Activated naive CD4-positive, alpha-beta T cell treated with anti-CD3 and anti-CD28 coated beads, Interleukin-2, amount 50 U/mL, for 24 hours (primary cell): Measurements from ENCODE around the gene CUL1.
A peak's percentile ranks its signal among the peaks of the same experiment; 100 is the strongest.

Experiments
- H3K27ac Mint-ChIP-seq: one replicate; pipeline ENCODE4 v1.8.0; 2021; ENCODE audit warnings: mild to moderate bottlenecking, mixed read lengths
- H3K27me3 Mint-ChIP-seq: one replicate; pipeline ENCODE4 v1.8.0; 2021; ENCODE audit warnings: mixed read lengths
- H3K36me3 Mint-ChIP-seq: one replicate; pipeline ENCODE4 v1.8.0; 2021; ENCODE audit warnings: mixed read lengths
- H3K4me1 Mint-ChIP-seq: one replicate; pipeline ENCODE4 v1.8.0; 2021; ENCODE audit warnings: mixed read lengths
- H3K4me3 Mint-ChIP-seq: one replicate; pipeline ENCODE4 v1.8.0; 2021; ENCODE audit warnings: mild to moderate bottlenecking, mixed read lengths
- H3K9me3 Mint-ChIP-seq: one replicate; pipeline ENCODE4 v1.8.0; 2021; ENCODE audit warnings: mixed read lengths

The CUL1 gene

DNA sequence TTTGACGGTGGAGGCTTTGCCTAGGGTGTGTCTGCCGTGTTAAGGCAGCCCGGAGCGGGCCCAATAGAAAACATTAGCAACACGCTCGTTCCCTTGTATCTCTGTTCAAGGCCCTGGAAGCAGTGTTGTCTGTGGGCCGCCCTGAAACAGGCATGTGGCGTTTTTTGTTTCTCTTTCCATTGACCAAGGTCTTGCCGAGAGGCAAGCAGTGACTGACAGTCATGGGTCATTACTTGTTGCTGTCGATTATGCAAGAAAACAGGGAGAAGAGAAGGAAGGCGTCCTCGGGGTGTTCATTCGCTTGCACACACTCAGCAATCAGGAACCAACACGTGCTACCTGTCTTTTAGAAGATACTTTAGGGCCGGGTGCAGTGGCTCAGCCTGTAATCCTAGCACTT lies 92.8 kb downstream of the CUL1 start:
- no peak overlapping the region for H3K27ac Mint-ChIP-seq
- H3K4me3 Mint-ChIP-seq = no peak overlapping the region

DNA sequence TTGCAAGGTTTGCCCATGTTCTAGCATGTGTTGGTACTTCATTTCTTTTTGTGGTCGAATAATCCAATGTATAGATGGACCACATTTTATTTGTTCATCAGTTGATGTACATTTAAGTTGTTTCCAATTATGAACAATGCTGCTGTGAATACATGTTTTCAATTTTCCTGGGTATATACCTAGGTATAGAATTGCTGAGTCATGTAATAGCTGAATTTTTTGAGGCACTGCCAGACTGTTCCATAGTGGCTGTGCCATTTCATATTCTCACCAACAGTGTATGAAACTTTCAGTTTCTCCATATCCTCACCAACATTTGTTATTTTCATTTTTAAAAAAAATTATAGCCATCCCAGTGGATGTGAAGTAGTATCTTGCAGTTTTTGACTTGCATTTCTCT lies 94.9 kb downstream of the CUL1 start:
- Mint-ChIP-seq H3K36me3 (peaks cover 25% of the 10 kb centered on the region), H3K4me3 (no peak overlapping the region), H3K27me3 (no peaks in the 10 kb centered on the region), H3K27ac (peak overlapping the region; percentile 70), H3K9me3 (no peaks in the 10 kb centered on the region), H3K4me1 (peaks cover 4% of the 10 kb centered on the region)

More for the DNA sequence above, 92.8 kb downstream of the CUL1 start:
- Mint-ChIP-seq H3K4me1 (peaks cover 4% of the 10 kb centered on the region), H3K27me3 (no peaks in the 10 kb centered on the region), H3K9me3 (no peaks in the 10 kb centered on the region), H3K36me3 (peaks cover 30% of the 10 kb centered on the region)

DNA sequence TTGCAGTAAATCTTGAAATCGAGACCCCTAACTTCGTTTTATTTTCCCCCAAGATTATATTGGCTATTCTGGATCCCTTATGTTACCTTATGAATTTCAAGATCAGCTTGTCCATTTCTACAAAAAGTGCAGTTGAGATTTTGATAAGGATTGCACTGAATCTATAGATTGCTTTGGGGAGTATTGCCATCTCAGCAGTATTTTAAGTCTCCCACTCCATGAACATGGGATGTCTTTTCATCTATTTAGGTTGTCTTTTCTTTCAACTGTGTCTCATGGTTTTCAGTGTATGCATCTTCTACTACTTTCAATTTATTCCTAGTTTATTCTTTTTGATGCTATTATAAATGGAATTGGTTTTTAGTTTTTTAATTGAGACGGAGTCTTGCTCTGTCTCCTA lies 95.8 kb downstream of the CUL1 start:
- Mint-ChIP-seq H3K9me3 (no peaks in the 10 kb centered on the region), H3K36me3 (peaks cover 22% of the 10 kb centered on the region), H3K4me3 (no peak overlapping the region), H3K4me1 (peaks cover 4% of the 10 kb centered on the region), H3K27ac (peak overlapping the region; percentile 35), H3K27me3 (no peaks in the 10 kb centered on the region)

DNA sequence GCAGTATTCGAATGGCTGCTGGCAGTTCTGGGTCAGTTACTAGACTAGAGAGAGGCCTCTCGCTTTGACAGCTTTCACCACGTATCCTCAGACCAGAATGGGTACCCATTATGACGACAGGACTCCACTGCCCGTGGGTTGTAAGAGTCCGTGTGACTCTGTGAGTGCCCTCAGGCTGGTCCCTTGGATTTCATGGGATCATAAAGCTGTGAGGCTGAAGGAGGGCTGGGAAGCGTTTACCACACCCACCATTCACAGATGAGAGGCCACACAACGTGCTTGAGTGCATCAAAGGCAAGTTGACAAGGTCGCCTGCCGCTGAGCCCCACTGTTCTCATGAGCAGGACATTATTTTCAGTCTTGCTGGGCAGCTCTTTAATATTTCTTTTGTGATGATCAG lies 98.1 kb downstream of the CUL1 start:
- no peak overlapping the region for H3K4me3 Mint-ChIP-seq
- H3K36me3 Mint-ChIP-seq = peaks cover 33% of the 10 kb centered on the region
- peaks cover 4% of the 10 kb centered on the region for H3K4me1 Mint-ChIP-seq
- H3K27ac Mint-ChIP-seq = no peak overlapping the region
- H3K9me3 Mint-ChIP-seq = no peaks in the 10 kb centered on the region
- no peaks in the 10 kb centered on the region for H3K27me3 Mint-ChIP-seq

DNA sequence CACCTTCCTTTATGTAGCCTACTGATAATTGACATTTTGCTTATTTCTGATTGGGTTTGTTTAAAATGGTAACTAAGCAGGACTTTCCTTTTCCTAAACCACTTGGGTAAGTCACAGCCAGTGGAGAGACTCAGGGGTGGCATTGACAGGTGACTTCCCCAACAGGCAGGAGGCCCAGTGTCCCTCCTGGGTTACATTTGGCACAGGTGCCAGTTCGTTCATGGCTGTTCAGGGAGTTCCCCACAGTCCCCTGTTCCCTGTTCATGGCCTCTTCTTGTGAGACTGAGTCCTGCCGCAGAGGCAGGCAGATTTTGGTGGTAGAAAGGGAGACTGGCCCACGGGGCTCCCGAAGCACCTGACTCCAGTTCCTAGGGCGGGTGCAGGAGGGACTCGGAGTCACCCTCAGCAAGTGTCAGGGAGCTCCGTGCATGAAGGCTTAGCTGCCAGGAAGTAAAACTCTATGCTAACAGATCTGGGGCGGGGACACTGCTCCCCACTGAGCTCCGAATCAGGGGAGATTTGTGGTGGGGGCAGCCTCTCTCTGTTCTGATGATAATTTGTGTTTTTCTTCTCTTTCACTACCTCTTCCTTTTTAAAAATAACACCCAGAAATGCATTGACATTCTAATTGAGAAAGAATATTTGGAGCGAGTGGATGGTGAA lies 101.3 kb downstream of the CUL1 start:
- H3K4me1 Mint-ChIP-seq = no peaks in the 10 kb centered on the region
- no peak overlapping the region for H3K4me3 Mint-ChIP-seq
- no peaks in the 10 kb centered on the region for H3K9me3 Mint-ChIP-seq
- no peaks in the 10 kb centered on the region for H3K27me3 Mint-ChIP-seq
- no peak overlapping the region for H3K27ac Mint-ChIP-seq
- peaks cover 21% of the 10 kb centered on the region for H3K36me3 Mint-ChIP-seq

DNA sequence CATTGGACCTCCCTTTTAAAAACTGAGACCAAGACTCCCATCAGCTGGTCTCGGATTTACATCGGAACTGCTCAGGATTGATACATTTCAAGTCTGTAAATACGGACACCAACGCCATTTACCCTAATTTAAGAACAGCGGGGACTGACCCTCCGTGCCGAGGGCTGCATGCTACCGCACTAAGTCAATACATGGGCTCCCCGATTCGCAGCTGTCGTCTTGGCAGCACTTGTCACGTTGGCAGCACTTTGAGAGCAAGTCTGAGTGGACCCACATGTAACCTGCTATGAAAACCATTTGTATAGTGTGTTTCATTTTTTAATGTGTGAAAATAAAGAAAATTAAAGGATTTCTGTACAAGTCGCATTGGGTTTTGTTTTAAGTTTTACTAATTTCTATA lies 102.0 kb downstream of the CUL1 start:
- Mint-ChIP-seq H3K27me3 (no peaks in the 10 kb centered on the region), H3K4me1 (no peaks in the 10 kb centered on the region), H3K9me3 (no peaks in the 10 kb centered on the region), H3K4me3 (no peak overlapping the region), H3K36me3 (peaks cover 24% of the 10 kb centered on the region), H3K27ac (no peak overlapping the region)

DNA sequence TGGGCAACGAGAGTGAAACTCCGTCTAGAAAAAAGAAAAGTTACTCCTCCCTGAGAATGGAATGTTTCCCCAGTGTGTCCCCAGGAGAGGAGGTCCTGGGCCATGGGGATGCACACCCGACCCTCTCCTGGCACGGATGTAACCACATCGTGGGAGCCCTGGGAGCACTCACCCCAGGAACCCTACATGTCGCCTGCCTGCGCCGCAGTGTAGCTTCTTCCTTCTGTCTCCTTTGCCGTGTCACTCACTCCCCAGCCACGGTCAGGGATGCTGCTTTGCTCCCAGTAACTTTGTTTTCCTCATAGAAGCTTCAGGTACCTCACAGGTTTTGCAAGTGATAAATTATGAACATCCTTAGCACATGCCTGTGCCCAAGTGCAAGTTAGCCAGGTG lies 103.4 kb downstream of the CUL1 start:
- Mint-ChIP-seq H3K4me3 (no peak overlapping the region), H3K27ac (peak overlapping the region; percentile 92), H3K27me3 (no peaks in the 10 kb centered on the region), H3K9me3 (no peaks in the 10 kb centered on the region), H3K4me1 (no peaks in the 10 kb centered on the region), H3K36me3 (peaks cover 29% of the 10 kb centered on the region)

DNA sequence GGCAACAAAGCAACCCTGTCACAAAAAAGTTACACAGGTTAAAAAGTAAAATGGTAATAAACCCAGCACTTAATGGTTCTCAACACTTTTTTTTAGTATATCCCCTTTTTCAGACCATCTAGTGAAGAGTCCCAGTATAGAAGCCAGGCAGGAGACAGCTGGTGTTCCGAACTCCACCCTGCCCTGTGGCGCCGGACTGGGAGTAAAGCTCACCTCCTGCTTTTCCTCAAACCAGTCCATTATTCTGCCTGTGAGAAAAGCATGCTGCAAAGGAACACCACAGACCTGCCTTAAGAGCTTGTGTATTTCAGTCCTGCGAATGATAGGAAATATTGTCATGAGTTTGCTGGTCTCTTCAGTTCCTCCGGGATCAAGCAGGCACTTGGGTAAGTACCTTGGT lies 104.4 kb downstream of the CUL1 start:
- peak overlapping the region; percentile 88 for H3K27ac Mint-ChIP-seq
- no peak overlapping the region for H3K4me3 Mint-ChIP-seq
- peaks cover 31% of the 10 kb centered on the region for H3K36me3 Mint-ChIP-seq
- no peaks in the 10 kb centered on the region for H3K4me1 Mint-ChIP-seq
- no peaks in the 10 kb centered on the region for H3K9me3 Mint-ChIP-seq
- H3K27me3 Mint-ChIP-seq = no peaks in the 10 kb centered on the region

DNA sequence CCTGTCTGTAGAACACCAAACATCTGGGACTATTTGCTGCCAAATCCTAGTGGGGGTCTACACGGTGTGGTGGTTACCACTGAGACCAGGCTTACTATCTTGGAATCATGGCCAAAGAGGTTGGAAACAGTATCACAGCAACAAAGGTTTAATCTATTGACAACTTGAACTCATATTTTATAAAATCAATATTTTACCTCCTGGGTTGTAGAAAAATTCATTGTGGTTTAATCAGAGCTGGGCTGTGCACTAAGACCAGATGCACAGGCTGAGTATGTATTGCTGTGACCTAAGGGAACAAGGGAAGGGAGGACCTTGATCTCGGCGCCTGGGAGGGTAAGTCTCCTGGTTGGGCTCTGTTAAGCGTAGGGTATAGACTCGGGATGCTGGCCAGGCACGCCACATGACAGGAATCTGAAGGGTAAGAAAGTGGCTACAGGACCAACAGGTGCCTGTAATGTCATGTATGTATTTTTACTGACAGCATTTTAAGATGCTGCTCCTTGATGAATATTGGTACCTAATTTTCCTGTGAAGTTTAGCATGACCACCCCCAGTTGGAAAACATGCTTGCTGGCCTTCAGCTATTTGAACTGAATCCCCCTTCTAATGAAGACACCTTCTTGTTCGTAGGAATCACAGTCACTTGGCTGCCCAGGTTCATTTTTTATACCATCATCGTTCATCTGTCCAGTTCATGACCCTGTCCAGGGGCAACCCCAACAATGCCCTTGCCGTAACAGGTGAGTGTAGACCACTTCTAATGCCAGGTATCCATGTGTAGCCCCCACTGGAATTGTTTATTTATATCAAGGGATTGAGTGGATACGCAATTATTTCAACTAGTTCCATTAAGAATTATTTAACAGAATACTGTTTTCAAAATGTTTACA lies 105.9 kb downstream of the CUL1 start:
- H3K9me3 Mint-ChIP-seq = no peaks in the 10 kb centered on the region
- no peaks in the 10 kb centered on the region for H3K27me3 Mint-ChIP-seq
- H3K4me1 Mint-ChIP-seq = no peaks in the 10 kb centered on the region
- H3K27ac Mint-ChIP-seq = peak overlapping the region; percentile 81
- H3K4me3 Mint-ChIP-seq = no peak overlapping the region
- peaks cover 27% of the 10 kb centered on the region for H3K36me3 Mint-ChIP-seq

DNA sequence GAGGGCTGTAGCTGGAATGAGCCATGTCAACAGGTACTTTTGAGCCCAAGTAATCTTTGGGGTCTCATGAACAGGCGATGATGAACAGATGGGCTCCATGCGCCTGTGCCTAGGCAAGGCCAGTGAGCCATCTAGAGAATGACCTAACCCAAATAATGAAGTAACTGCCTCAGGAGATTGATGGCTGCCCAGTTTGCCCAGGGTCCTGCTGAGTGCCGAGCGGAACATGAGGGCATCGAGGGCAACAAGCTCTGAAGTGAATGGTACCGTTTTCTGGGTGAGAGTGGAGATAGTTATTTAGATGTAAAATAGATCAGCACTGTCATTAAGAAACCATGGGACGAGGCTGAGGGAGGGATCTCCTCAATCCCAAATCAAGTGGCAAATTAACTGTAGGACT lies 107.5 kb downstream of the CUL1 start:
- H3K27ac Mint-ChIP-seq = no peak overlapping the region
- H3K9me3 Mint-ChIP-seq = no peaks in the 10 kb centered on the region
- H3K27me3 Mint-ChIP-seq = no peaks in the 10 kb centered on the region
- peaks cover 20% of the 10 kb centered on the region for H3K36me3 Mint-ChIP-seq
- no peak overlapping the region for H3K4me3 Mint-ChIP-seq
- no peaks in the 10 kb centered on the region for H3K4me1 Mint-ChIP-seq

DNA sequence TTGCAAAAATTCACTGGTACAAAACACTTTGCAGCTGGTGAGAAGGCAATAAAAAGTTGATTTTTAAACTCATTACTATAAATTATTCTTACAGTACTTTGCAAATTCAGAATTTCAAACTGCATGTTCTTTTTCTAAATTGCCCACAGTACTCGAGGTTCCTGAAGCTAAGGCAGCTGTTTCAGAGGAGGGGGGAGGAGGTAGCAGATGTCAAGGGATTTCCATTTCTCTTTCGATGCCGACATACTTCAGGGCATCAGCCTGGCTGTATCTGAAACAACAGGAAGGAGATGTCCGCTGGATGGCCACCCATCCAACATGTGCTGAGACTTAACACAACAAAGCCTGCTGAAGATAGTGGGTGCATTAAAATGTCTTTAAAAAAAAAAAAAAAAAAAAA lies 108.7 kb downstream of the CUL1 start:
- Mint-ChIP-seq H3K9me3 (no peaks in the 10 kb centered on the region), H3K27ac (no peak overlapping the region), H3K4me3 (no peak overlapping the region), H3K4me1 (no peaks in the 10 kb centered on the region), H3K36me3 (peaks cover 21% of the 10 kb centered on the region), H3K27me3 (no peaks in the 10 kb centered on the region)

DNA sequence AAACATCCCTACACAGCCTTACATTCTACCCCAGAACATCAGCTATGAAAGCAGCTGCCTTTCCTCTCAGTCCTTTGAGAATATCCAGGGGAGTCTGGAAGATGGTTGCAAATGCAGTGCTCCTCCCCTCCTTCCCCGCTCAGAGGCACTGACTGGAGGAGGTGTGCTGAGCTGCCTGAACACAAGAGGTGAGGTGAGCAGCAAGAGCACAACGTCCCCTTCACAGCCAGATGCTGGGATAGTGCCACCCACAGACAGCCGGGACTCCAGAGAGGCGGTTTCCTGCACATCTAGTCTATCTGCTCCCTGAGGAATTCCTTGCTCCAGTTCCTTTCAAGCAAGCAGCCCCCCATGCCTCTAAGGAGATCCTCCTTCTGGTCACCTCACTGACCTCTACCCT lies 111.2 kb downstream of the CUL1 start:
- Mint-ChIP-seq H3K36me3 (peaks cover 34% of the 10 kb centered on the region), H3K9me3 (no peaks in the 10 kb centered on the region), H3K4me3 (no peak overlapping the region), H3K27ac (peak overlapping the region; percentile 77), H3K4me1 (peaks cover 21% of the 10 kb centered on the region), H3K27me3 (no peaks in the 10 kb centered on the region)

DNA sequence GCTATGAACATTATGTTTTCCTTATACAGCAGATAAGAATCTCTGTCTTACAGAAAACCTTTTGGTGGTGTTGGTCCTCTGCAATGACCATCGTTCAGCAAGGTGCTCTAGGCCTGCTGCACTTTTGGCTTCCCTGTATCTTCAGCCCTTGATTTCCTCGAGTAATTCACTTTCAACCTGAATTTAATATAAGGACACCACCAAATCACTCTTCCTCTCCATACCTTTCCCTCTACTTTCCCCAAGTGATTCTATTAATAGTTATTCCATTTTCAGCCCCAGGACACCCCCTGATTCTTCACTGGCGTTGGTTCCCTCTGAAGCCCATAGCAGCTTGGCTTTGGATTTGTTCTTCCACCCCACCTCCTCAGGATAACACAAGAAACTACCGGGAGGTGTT lies 113.2 kb downstream of the CUL1 start:
- Mint-ChIP-seq H3K36me3 (peaks cover 31% of the 10 kb centered on the region), H3K27ac (peak overlapping the region; percentile 37)

DNA sequence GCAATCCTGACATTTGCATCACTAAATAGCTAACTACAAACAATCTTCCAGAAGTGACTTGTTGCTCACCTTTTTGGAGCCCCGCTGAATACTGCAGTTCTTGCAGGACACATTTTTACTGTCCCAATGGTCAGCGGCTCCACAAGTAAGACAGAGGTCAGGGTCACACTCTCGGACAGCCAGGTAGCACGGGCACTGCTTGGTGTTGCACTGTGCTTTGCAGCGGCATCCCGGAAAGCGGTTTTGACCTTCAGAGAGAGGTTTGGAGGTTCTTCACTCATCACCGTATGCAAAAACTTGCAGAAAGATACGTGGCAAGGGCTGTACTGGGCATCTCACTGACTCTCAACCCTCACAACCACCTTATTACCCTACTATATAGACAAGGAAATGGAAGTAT lies 115.2 kb downstream of the CUL1 start:
- Mint-ChIP-seq H3K4me1 (peaks cover 21% of the 10 kb centered on the region), H3K27ac (peak overlapping the region; percentile 35), H3K4me3 (no peak overlapping the region), H3K9me3 (no peaks in the 10 kb centered on the region), H3K36me3 (peaks cover 36% of the 10 kb centered on the region), H3K27me3 (no peaks in the 10 kb centered on the region)

More for the DNA sequence above, 113.2 kb downstream of the CUL1 start:
- Mint-ChIP-seq H3K4me3 (no peak overlapping the region), H3K27me3 (no peaks in the 10 kb centered on the region), H3K4me1 (peaks cover 21% of the 10 kb centered on the region), H3K9me3 (no peaks in the 10 kb centered on the region)

DNA sequence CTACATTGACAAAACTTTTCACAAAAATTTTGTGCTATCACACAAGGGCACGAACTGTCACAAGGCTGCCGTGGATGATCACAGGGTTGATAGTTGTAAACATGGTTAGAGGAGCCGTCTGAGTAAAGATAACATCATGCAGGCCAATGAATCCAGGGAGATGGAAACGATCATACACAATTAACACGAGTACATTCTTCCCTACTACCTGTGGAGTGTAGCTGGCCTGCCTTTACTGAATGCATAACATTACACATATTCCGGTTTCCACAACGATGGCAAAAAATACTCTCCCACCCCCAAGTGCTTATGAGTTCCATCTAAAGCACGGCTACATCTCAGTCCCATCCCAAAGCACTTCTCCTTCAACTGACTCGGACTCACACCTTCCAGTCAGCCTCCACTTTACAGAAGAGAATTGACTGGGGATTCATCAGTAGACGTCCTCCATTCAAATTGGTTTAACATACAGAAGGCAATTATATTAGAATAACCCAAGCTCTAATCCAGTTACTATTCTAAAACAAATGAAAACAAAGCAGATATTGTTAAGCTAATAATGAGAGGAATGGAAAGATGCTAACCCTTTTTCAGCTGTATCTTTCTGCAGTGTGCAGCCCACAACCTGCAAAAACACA lies 116.3 kb downstream of the CUL1 start:
- Mint-ChIP-seq H3K9me3 (no peaks in the 10 kb centered on the region), H3K27me3 (no peaks in the 10 kb centered on the region), H3K36me3 (peaks cover 36% of the 10 kb centered on the region)

DNA sequence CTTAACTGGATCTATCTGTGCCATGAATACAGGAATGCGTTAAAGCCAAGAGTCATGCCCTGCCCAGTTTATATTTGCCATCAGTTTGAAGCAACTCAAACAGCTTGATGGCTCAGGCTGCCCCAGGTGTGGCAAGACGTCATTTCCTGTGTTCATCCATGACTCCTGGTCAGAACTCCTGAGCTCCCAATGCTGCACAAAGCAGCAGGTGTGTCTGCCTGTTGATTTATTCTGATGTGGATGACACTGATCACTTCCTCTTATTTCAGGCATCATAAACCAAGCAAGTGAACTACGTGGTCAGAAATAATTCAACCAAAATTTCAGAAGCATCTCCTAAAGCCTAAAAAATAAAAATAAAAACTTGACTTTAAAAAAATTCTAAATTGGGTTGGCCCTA lies 116.9 kb downstream of the CUL1 start:
- Mint-ChIP-seq H3K27me3 (no peaks in the 10 kb centered on the region), H3K27ac (no peak overlapping the region), H3K4me1 (peaks cover 21% of the 10 kb centered on the region), H3K4me3 (no peak overlapping the region), H3K36me3 (peaks cover 34% of the 10 kb centered on the region), H3K9me3 (no peaks in the 10 kb centered on the region)

More for the DNA sequence above, 116.3 kb downstream of the CUL1 start:
- Mint-ChIP-seq H3K4me3 (no peak overlapping the region), H3K27ac (peak overlapping the region; percentile 86), H3K4me1 (peaks cover 21% of the 10 kb centered on the region)
